OCI-LY1 (cell line): ENCODE measurements around the gene ZNF292.

Experiments
- H2AFZ ChIP-seq: fragments of 200-600 bp; sonication (generic), shearing (Covaris generic); 2 replicates; pipeline ENCODE4 v1.6.0; 2014; ENCODE audit warnings: antibody characterized with exemption, mild to moderate bottlenecking, low read length
- H3F3A ChIP-seq: fragments of 200-600 bp; sonication (generic), shearing (Covaris generic); 2 replicates; pipeline ENCODE4 v1.6.0; 2014; ENCODE audit warnings: mild to moderate bottlenecking, antibody characterized with exemption, low read length, moderate library complexity; ENCODE audit not compliant: insufficient read depth
- H3K27ac ChIP-seq: fragments of 200-600 bp; sonication (generic); 2 replicates; pipeline ENCODE4 v1.5.1; 2014; ENCODE audit warnings: low read length, mixed run types, mild to moderate bottlenecking, low read depth; ENCODE audit not compliant: poor library complexity, severe bottlenecking
- H3K27me3 ChIP-seq: fragments of 200-600 bp; sonication (generic); 2 replicates; pipeline ENCODE4 v1.6.0; 2014; ENCODE audit warnings: antibody characterized with exemption, mild to moderate bottlenecking, low read length, moderate library complexity; ENCODE audit not compliant: insufficient read depth
- H3K36me3 ChIP-seq: fragments of 200-600 bp; sonication (generic); 2 replicates; pipeline ENCODE4 v1.6.1; 2014; ENCODE audit warnings: mild to moderate bottlenecking, antibody characterized with exemption, low read length, moderate library complexity, mixed read lengths; ENCODE audit not compliant: insufficient read depth
- H3K4me1 ChIP-seq: fragments of 200-600 bp; sonication (generic); 2 replicates; pipeline ENCODE4 v1.5.1; 2014; ENCODE audit warnings: mild to moderate bottlenecking, low read length, moderate library complexity; ENCODE audit not compliant: insufficient read depth, severe bottlenecking
- H3K4me2 ChIP-seq: fragments of 200-600 bp; sonication (generic), shearing (Covaris generic); 2 replicates; pipeline ENCODE4 v1.6.1; 2014; ENCODE audit warnings: low read length
- H3K4me3 ChIP-seq: fragments of 200-600 bp; sonication (generic); 2 replicates; pipeline ENCODE4 v1.5.1; 2014; ENCODE audit warnings: low read length, low read depth, mild to moderate bottlenecking, mixed read lengths; ENCODE audit not compliant: poor library complexity, severe bottlenecking
- H3K79me2 ChIP-seq: fragments of 200-600 bp; shearing (Covaris generic); 2 replicates; pipeline ENCODE4 v1.6.1; 2016; ENCODE audit warnings: mixed run types, low read length, mixed read lengths; ENCODE audit not compliant: insufficient read depth
- H3K9ac ChIP-seq: fragments of 200-600 bp; sonication (generic), shearing (Covaris generic); 2 replicates; pipeline ENCODE4 v1.6.1; 2014; ENCODE audit warnings: mild to moderate bottlenecking, low read length, mixed read lengths
- H3K9me2 ChIP-seq: fragments of 200-600 bp; sonication (generic), shearing (Covaris generic); 2 replicates; pipeline ENCODE4 v1.6.1; 2014; ENCODE audit warnings: low read depth, mild to moderate bottlenecking, low read length, mixed read lengths
- H3K9me3 ChIP-seq: fragments of 200-600 bp; shearing (Covaris generic); 2 replicates; pipeline ENCODE4 v1.6.1; 2014; ENCODE audit warnings: low read length, mixed read lengths
- H4K20me1 ChIP-seq: fragments of 200-600 bp; sonication (generic), shearing (Covaris generic); 2 replicates; pipeline ENCODE4 v1.6.0; 2016; ENCODE audit warnings: mild to moderate bottlenecking, low read length; ENCODE audit not compliant: insufficient read depth
- EZH2 ChIP-seq: fragments of 200-600 bp; sonication (generic), shearing (Covaris generic); IDR thresholded peaks from 2 replicates; pipeline ENCODE4 v1.8.0; 2017; ENCODE audit warnings: borderline replicate concordance, mixed run types, mild to moderate bottlenecking, antibody characterized with exemption, low read length, moderate library complexity, mixed read lengths
- TF ChIP-seq, protein P1 (sequence below): fragments of 200-600 bp; sonication (generic), shearing (Covaris generic); IDR thresholded peaks from 2 replicates; pipeline ENCODE4 v1.5.1; 2017; ENCODE audit warnings: mild to moderate bottlenecking, antibody characterized with exemption, low read length, moderate library complexity, mixed read lengths

ZNF292 gene

DNA sequence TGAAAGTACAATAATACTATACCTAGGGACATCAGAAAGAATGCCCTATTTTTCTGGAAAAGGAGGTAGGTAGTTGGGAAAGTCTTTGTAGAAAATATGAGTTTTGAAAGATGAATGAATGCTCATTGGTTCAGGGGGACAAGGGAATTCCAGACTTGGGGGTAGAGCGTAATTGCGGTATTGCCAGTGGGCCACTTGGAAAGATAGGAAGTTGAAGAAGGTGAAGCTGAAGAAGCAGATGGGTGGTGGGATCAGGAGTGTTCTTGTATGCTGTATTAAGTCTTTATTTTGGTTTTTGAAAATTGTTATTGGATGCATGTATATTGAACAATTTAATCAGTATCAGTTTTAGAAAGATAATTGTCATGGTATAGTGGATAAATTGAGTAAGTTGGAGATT, 109.1 kb downstream of the ZNF292 start:
- no peaks in the 10 kb centered on the region for H3F3A ChIP-seq
- peaks cover 12% of the 10 kb centered on the region; the same call in 1 of the 2 replicates for H3K36me3 ChIP-seq
- no peaks in the 10 kb centered on the region for H3K9me2 ChIP-seq
- no peaks in the 10 kb centered on the region for H3K9me3 ChIP-seq
- no peak overlapping the region for H3K27ac ChIP-seq
- no peaks in the 10 kb centered on the region for H4K20me1 ChIP-seq
- H3K9ac ChIP-seq: no peak overlapping the region
- no peak overlapping the region for H3K4me2 ChIP-seq
- no peaks in the 10 kb centered on the region for H3K79me2 ChIP-seq
- no peaks in the 10 kb centered on the region for H3K4me1 ChIP-seq
- no peaks in the 10 kb centered on the region for H3K27me3 ChIP-seq
- TF ChIP-seq, protein P1, sequence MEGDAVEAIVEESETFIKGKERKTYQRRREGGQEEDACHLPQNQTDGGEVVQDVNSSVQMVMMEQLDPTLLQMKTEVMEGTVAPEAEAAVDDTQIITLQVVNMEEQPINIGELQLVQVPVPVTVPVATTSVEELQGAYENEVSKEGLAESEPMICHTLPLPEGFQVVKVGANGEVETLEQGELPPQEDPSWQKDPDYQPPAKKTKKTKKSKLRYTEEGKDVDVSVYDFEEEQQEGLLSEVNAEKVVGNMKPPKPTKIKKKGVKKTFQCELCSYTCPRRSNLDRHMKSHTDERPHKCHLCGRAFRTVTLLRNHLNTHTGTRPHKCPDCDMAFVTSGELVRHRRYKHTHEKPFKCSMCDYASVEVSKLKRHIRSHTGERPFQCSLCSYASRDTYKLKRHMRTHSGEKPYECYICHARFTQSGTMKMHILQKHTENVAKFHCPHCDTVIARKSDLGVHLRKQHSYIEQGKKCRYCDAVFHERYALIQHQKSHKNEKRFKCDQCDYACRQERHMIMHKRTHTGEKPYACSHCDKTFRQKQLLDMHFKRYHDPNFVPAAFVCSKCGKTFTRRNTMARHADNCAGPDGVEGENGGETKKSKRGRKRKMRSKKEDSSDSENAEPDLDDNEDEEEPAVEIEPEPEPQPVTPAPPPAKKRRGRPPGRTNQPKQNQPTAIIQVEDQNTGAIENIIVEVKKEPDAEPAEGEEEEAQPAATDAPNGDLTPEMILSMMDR: no peak
- TF ChIP-seq EZH2: no peak
- no peak overlapping the region for H3K4me3 ChIP-seq
- H2AFZ ChIP-seq: no peak overlapping the region

DNA sequence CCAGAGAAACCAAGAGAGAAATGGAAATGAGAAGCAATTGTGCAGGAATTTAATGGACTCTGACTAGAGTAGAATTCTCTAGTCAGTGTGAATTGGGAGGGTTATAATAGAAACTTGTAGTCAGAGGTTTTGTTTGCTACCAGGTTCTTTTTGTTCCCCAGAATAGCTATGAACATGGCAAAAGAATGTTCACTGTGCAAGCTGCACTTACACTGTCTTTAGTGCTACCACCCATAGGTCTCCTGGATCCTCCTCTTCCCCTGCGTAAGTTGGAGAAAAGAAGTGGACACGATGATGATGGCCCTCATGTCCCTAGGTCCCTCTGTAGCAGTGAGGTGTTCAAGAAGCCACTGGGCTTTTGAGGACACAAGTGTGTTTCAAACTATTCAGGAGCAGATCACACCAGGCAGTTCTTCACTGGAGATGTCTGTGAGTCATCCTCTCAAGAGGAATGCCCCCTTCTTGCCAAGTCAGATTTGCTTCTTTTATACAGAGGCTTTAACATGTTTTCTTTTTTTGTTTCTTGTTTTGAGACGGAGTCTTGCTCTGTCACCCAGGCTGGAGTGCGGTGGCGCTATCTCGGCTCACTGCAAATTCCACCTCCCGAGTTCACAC, 119.4 kb downstream of the ZNF292 start:
- Histone ChIP-seq H3K4me3 (no peak overlapping the region), H3K79me2 (no peaks in the 10 kb centered on the region), H3K9me2 (no peaks in the 10 kb centered on the region), H3K4me2 (no peak overlapping the region), H3K27ac (no peak overlapping the region), H3F3A (peaks cover 4% of the 10 kb centered on the region; the same call in 1 of the 2 replicates), H3K4me1 (peaks cover 3% of the 10 kb centered on the region), H2AFZ (no peak overlapping the region), H3K27me3 (no peaks in the 10 kb centered on the region), H4K20me1 (no peaks in the 10 kb centered on the region), H3K9me3 (no peaks in the 10 kb centered on the region), H3K36me3 (no peaks in the 10 kb centered on the region), H3K9ac (no peak overlapping the region)
- TF ChIP-seq EZH2: no peak
- TF ChIP-seq, protein P1: no peak

DNA sequence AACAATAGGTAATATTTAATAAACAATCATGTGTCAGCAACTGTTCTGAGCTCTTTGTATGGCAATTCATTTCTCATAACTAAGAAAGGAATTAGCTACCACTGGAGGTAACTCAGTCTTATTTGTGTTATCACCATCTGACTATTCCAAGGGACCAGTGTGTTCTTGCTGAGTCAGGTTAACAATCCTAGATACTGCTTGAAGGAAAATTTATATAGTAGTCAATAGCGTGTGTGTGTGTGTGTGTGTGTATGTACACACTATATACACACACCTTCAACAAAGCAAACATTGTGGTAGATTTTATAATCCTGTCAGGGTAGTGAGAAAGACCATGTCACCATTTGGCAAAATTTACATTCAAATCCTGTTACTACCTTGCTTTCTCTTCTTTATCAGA, 121.3 kb downstream of the ZNF292 start:
- no peak overlapping the region for H3K27ac ChIP-seq
- H4K20me1 ChIP-seq: no peaks in the 10 kb centered on the region
- H3K4me1 ChIP-seq: peaks cover 3% of the 10 kb centered on the region
- H3K4me2 ChIP-seq: no peak overlapping the region
- H3K79me2 ChIP-seq: no peaks in the 10 kb centered on the region
- H3K9me2 ChIP-seq: no peaks in the 10 kb centered on the region
- H3F3A ChIP-seq: peaks cover 4% of the 10 kb centered on the region; the same call in 1 of the 2 replicates
- H3K9me3 ChIP-seq: no peaks in the 10 kb centered on the region
- TF ChIP-seq EZH2: no peak
- TF ChIP-seq, protein P1: no peak
- H3K4me3 ChIP-seq: no peak overlapping the region
- H3K36me3 ChIP-seq: no peaks in the 10 kb centered on the region
- H3K27me3 ChIP-seq: no peaks in the 10 kb centered on the region
- H2AFZ ChIP-seq: no peak overlapping the region
- no peak overlapping the region for H3K9ac ChIP-seq
